Measurements from ENCODE around the gene KLHL7. TPM values are rescaled to one million over a fixed set of nuclear protein-coding genes. Genes with fewer than 3 reads are reported as not detected.
"Not testable (repeated sequence)": the region's sequence is repeated elsewhere in the genome, so short reads cannot be mapped to it uniquely, and the experiment has no call there.

Gene KLHL7
- total RNA-seq, 4 donors from 2014 or later, result 20.4 to 36.2 (median 30.8) TPM

DNA sequence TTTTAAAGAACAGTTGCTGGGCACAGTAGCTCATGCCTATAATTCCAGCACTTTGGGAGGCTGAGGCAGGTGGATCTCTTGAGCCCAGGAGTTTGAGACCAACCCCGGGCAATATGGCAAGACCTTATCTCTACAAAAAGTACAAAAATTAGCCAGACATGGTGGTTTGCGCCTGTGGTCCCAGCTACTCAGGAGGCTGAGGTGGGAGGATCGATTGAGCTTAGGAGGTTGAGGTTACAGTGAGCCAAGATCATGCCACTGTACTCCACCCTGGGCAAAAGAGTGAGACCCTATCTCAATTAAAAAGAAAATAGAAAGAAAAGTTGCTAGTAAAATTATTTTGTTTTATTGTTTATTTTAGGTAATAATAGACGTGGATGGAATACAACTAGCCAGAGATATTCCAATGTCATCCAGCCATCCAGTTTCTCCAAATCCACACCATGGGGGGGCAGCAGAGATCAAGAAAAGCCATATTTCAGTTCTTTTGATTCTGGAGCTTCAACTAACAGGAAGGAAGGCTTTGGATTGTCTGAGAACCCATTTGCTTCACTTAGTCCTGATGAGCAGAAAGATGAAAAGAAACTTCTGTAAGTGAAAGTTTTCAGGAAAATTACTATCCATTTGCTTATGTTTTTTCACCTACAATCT lies 79.2 kb downstream of the KLHL7 start:
- intact Hi-C loops (cut with DNase I), result loop anchor here (10.0 kb wide), 1 partner anchor 110 kb away; the partner anchor contains the start of gene MALSU1
- WGBS, result 75% methylated on average over 4 of the region's 4 CpGs
- Histone ChIP-seq H3K27ac (replicated peaks in 1 of 4) (no peak overlapping the region), H3K9me3 (no peaks in the 10 kb centered on the region), H3K4me3 (no peak overlapping the region), H3K36me3 (peaks cover 10 to 44% (median 32%) of the 10 kb centered on the region in 4 donors), H3K27me3 (no peaks in the 10 kb centered on the region), H3K4me1 (peaks cover 19 to 39% (median 31%) of the 10 kb centered on the region in 4 donors)
- no peak for DNase-seq (ENCODE audit: extremely low spot score)
- TF ChIP-seq POLR2AphosphoS5 (IDR thresholded peaks at IDR 0.05) (no peak), EP300 (IDR thresholded peaks at IDR 0.05) (no peak), POLR2A (IDR thresholded peaks at IDR 0.05; ENCODE audit: low read depth) (no peak)
- TF ChIP-seq, protein P1, sequence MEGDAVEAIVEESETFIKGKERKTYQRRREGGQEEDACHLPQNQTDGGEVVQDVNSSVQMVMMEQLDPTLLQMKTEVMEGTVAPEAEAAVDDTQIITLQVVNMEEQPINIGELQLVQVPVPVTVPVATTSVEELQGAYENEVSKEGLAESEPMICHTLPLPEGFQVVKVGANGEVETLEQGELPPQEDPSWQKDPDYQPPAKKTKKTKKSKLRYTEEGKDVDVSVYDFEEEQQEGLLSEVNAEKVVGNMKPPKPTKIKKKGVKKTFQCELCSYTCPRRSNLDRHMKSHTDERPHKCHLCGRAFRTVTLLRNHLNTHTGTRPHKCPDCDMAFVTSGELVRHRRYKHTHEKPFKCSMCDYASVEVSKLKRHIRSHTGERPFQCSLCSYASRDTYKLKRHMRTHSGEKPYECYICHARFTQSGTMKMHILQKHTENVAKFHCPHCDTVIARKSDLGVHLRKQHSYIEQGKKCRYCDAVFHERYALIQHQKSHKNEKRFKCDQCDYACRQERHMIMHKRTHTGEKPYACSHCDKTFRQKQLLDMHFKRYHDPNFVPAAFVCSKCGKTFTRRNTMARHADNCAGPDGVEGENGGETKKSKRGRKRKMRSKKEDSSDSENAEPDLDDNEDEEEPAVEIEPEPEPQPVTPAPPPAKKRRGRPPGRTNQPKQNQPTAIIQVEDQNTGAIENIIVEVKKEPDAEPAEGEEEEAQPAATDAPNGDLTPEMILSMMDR (IDR thresholded peaks at IDR 0.05), result peak; percentile 32 to 42 (median 37)

DNA sequence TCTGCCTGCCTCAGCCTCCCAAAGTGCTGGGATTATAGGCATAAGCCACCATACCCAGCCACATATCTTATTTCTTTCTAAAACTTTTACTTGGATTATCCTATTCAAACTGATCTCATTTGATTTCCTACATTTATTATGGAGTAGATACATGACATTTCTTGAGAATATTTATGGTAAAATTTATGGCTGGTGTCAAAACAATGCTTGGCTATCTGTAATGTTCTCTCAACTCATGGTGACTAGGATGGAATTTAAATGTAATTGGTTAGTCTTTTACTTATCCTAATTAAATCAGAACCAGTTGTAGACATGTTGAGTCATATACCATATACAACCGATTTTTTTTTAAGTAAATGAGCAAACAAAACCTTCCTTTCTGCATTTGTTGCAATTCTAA lies 80.4 kb downstream of the KLHL7 start:
- H3K9me3 ChIP-seq, result no peaks in the 10 kb centered on the region
- intact Hi-C loops (cut with DNase I), result loop anchor here (10.0 kb wide), 1 partner anchor 109 kb away; the partner anchor contains the start of gene MALSU1
- no peak for DNase-seq (ENCODE audit: extremely low spot score)
- 75% methylated on average over 1 of the region's 1 CpG for WGBS
- H3K36me3 ChIP-seq, result peaks cover 10 to 56% (median 37%) of the 10 kb centered on the region in 4 donors
- no peaks in the 10 kb centered on the region for H3K27me3 ChIP-seq
- H3K4me1 ChIP-seq, result peaks cover 19 to 37% (median 30%) of the 10 kb centered on the region in 4 donors
- H3K27ac ChIP-seq (replicated peaks in 1 of 4), result no peak overlapping the region
- TF ChIP-seq EP300 (IDR thresholded peaks at IDR 0.05) (no peak), POLR2AphosphoS5 (IDR thresholded peaks at IDR 0.05) (no peak), POLR2A (IDR thresholded peaks at IDR 0.05; ENCODE audit: low read depth) (no peak)
- TF ChIP-seq, protein P1 (IDR thresholded peaks at IDR 0.05), result no peak
- no peak overlapping the region for H3K4me3 ChIP-seq

DNA sequence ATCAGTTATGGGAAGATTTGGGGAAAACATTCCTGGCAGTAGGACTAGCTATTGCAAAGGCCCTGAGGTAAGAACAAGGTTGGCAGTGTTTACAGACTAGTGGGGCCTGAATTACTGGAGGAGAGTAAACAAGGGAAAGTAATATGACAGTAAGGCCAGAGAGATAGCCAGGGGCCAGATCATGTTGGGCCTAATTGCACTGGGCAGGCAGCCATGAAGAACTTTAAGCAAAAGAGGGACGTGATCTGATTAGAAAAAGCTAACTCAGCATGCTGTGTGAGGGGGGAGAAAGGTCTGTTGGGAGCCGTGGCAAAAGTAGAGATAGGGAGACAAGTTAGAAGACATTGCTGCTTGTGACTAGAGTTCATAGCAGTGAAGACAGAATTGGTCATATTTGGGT lies 85.4 kb downstream of the KLHL7 start:
- no peaks in the 10 kb centered on the region for H3K9me3 ChIP-seq
- peaks cover 10 to 81% (median 60%) of the 10 kb centered on the region in 4 donors for H3K36me3 ChIP-seq
- WGBS, result 79% methylated on average over 2 of the region's 2 CpGs
- peaks cover 0 to 3% (median 0%) of the 10 kb centered on the region in 4 donors for H3K4me1 ChIP-seq
- H3K27me3 ChIP-seq, result no peaks in the 10 kb centered on the region
- no peak for DNase-seq (ENCODE audit: extremely low spot score)
- TF ChIP-seq, protein P1 (IDR thresholded peaks at IDR 0.05), result no peak
- no peak for TF ChIP-seq POLR2A (IDR thresholded peaks at IDR 0.05; ENCODE audit: low read depth)
- no peak for TF ChIP-seq EP300 (IDR thresholded peaks at IDR 0.05)
- TF ChIP-seq POLR2AphosphoS5 (IDR thresholded peaks at IDR 0.05), result no peak
- no peak overlapping the region for H3K4me3 ChIP-seq
- no peak overlapping the region for H3K27ac ChIP-seq (replicated peaks in 1 of 4)
- intact Hi-C loops (cut with DNase I), result no loop called here

GRCh38 chr7:23193650-23194227 lies 88.2 kb downstream of the KLHL7 start:
- 96% methylated on average over 13 of the region's 27 CpGs for WGBS
- H3K27ac ChIP-seq (replicated peaks in 1 of 4); H3K4me1 ChIP-seq; H3K9me3 ChIP-seq; H3K4me3 ChIP-seq; DNase-seq (ENCODE audit: extremely low spot score); H3K27me3 ChIP-seq; intact Hi-C loops (cut with DNase I): not testable (repeated sequence)
- H3K36me3 ChIP-seq, result peaks cover 9 to 82% (median 52%) of the 10 kb centered on the region in 4 donors

DNA sequence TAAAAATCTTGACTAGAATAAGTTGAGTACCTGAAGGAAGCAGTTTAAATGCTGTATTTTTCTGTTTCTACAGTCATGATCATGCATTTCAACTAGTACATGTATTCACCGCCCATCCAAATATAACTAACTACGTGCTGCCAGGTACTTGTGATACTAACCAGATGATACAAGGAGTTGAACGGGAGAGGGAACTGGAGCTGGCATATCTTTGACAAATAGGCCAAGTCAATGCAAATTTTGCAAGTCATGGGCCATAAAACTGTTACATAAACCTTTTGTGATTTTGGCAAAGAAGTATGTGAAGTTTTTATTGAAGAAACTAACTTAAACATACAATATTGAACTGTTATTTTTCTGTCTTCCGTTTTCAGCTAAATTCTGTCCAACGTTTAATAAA lies 90.7 kb downstream of the KLHL7 start:
- no peaks in the 10 kb centered on the region for H3K9me3 ChIP-seq
- H3K36me3 ChIP-seq, result peaks cover 32 to 84% (median 56%) of the 10 kb centered on the region in 4 donors
- H3K27ac ChIP-seq (replicated peaks in 1 of 4), result no peak overlapping the region
- H3K4me1 ChIP-seq, result no peaks in the 10 kb centered on the region
- WGBS, result 48% methylated on average over 5 of the region's 5 CpGs
- no peak overlapping the region for H3K4me3 ChIP-seq
- no peak for TF ChIP-seq POLR2A (IDR thresholded peaks at IDR 0.05; ENCODE audit: low read depth)
- TF ChIP-seq, protein P1 (IDR thresholded peaks at IDR 0.05), result no peak
- TF ChIP-seq EP300 (IDR thresholded peaks at IDR 0.05), result no peak
- no peak for TF ChIP-seq POLR2AphosphoS5 (IDR thresholded peaks at IDR 0.05)
- H3K27me3 ChIP-seq, result no peaks in the 10 kb centered on the region
- intact Hi-C loops (cut with DNase I), result no loop called here
- DNase-seq (ENCODE audit: extremely low spot score), result no peak

GRCh38 chr7:23197745-23198144 lies 92.2 kb downstream of the KLHL7 start:
- intact Hi-C loops (cut with DNase I); H3K9me3 ChIP-seq; DNase-seq (ENCODE audit: extremely low spot score); H3K4me3 ChIP-seq; H3K4me1 ChIP-seq; H3K27ac ChIP-seq (replicated peaks in 1 of 4); H3K27me3 ChIP-seq: not testable (repeated sequence)
- H3K36me3 ChIP-seq, result peaks cover 39 to 84% (median 57%) of the 10 kb centered on the region in 4 donors
- 95% methylated on average over 5 of the region's 5 CpGs for WGBS
